Heart right ventricle (tissue), 16 donors: ENCODE data around the gene RAB22A. TPM values are rescaled to one million over a fixed set of nuclear protein-coding genes. Genes with fewer than 3 reads are reported as not detected.

Source experiments
- ATAC-seq, 8 donors: fragments of 200-7000 bp; cut with Tn5 transposase; one replicate each; pipeline ENCODE4 v1.9.1; 2020; ENCODE audit warnings: mild to moderate bottlenecking in 8 of 8, moderate library complexity in 8 of 8, moderate number of reproducible peaks in 1 of 8
- DNase-seq, 2 donors: peaks; one replicate each; pipeline ENCODE4 v3.0.0-alpha.2; 2020
- H3K27ac ChIP-seq, 10 donors: fragments of 200-600 bp; sonication (generic) in 2 of 10; one replicate each; pipeline versions ENCODE4 v1.5.0 to v1.8.0; 2020 to 2022; ENCODE audit warnings: mild to moderate bottlenecking in 3 of 10
- H3K27me3 ChIP-seq, 7 donors: fragments of 200-600 bp; one replicate each; pipeline ENCODE4 v1.8.0; 2021 to 2022; ENCODE audit warnings: mild to moderate bottlenecking in 2 of 7
- H3K36me3 ChIP-seq, 9 donors: fragments of 200-600 bp; sonication (generic) in 1 of 9; one replicate each; pipeline versions ENCODE4 v1.5.0 to v1.8.0; 2020 to 2022; ENCODE audit warnings: mild to moderate bottlenecking in 2 of 9
- H3K4me1 ChIP-seq, 9 donors: fragments of 200-600 bp; sonication (generic) in 1 of 9; one replicate each; pipeline versions ENCODE4 v1.5.0 to v1.8.0; 2020 to 2022; ENCODE audit warnings: mild to moderate bottlenecking in 4 of 9
- H3K4me3 ChIP-seq, 10 donors: fragments of 200-600 bp; sonication (generic) in 2 of 10; one replicate each; pipeline versions ENCODE4 v1.5.0 to v1.8.0; 2020 to 2022; ENCODE audit warnings: mild to moderate bottlenecking in 7 of 10, moderate library complexity in 2 of 10
- H3K9me3 ChIP-seq, 11 donors: fragments of 200-600 bp in 10 of 11; sonication (generic) in 2 of 11; one replicate each; pipeline versions ENCODE4 v1.5.0 to v1.8.0; 2013 to 2022; ENCODE audit warnings: mild to moderate bottlenecking in 2 of 11, control low read depth in 1 of 11, moderate library complexity in 1 of 11
- CTCF ChIP-seq, 9 donors: fragments of 200-600 bp; sonication (generic) in 2 of 9; IDR thresholded peaks; one replicate each; pipeline versions ENCODE4 v1.5.0 to v1.8.0; 2021 to 2022; ENCODE audit warnings: antibody characterized with exemption in 9 of 9, mild to moderate bottlenecking in 5 of 9, moderate library complexity in 1 of 9
- WGBS, 2 donors: extraction: QIAGEN DNeasy Blood & Tissue Kit; methylation state at CpG; one replicate each; pipeline ENCODE4 v1.1.7; 2013; ENCODE audit warnings: inconsistent platforms in 1 of 2; 5-methylcytosine and 5-hydroxymethylcytosine counted together
- intact Hi-C, 10 donors: fragments of 100-400 bp; cut with DNase I; formaldehyde crosslinking; loops; one replicate each; pipeline versions ENCODE4 v1.11.1 to v1.14.2; 2022
- polyA plus RNA-seq, 2 donors: library from polyadenylated mRNA; stranded (reverse); fragments of 200-250 nt; gene quantifications; one replicate each; pipeline ENCODE4 v1.2.3, GENCODE V29; 2013
- total RNA-seq, 10 donors: library from RNA; stranded (reverse); fragmentation: NEBNext Ultra II Directional in 3 of 10; extraction: Animal tissue kit (Norgen Biotek cat#: 25700) in 3 of 10; gene quantifications; one replicate each; pipeline versions ENCODE4 v1.2.1 to v1.2.4, GENCODE V29; 2021 to 2023
- donor health status: Arrhythmogenic right ventricular cardiomyopathy.
- donor health status: ischemic (EF 13 %, LVEDD 7.1; RV severe dilation, severe dysfunction).
- donor health status: healthy with polysubstance abuse.
- donor health status: DM: no; HTN: yes; CAD: no.
- donor health status: DM: no; HTN: no; CAD: no.
- donor health status: ischemic (EF 25% LVEDD 6.9; RV normal size, moderate dysfunction).
- donor health status: ischemic (EF 25% LVEDD 5.7; RV mildly dilated, moderate dysfunction).
- donor health status: healthy.
- donor health status: DM: yes; HTN: yes; CAD: no.
- donor health status: Ischemic cardiomyopathy.
- donor health status: ischemic (EF 35%, LVEDD 5.7; RV mildly dilated, moderate dysfunction).
- donor health status: nonischemic (EF 11% LVEDD 7.7; RV severe dilation, severe dysfunction).
- donor health status: DM: yes; HTN: yes; CAD: no.
- donor health status: PGD.
- donor health status: ischemic (EF 29% LVEDD 5.4; RV normal size, mild dysfunction).
- donor health status: nonischemic (EF 23%, LVEDD 6.1; RV moderate dilation, normal function).

RAB22A gene
- total and polyA plus RNA-seq, 12 donors: 4.2 to 8.5 (median 6.8) TPM

GRCh38 chr20:58296051-58296837 is 13.3 kb upstream of the RAB22A start:
- ATAC-seq (no peak), DNase-seq (no peak)
- H3K9me3 ChIP-seq: no peaks in the 10 kb centered on the region
- peaks cover 0 to 15% (median 0%) of the 10 kb centered on the region in 9 donors for H3K4me1 ChIP-seq
- TF ChIP-seq CTCF (IDR thresholded peaks at IDR 0.05): no peak
- H3K36me3 ChIP-seq: peaks cover 0 to 10% (median 0%) of the 10 kb centered on the region in 9 donors
- no peak overlapping the region for H3K4me3 ChIP-seq
- no peaks in the 10 kb centered on the region for H3K27me3 ChIP-seq
- 80 to 87% methylated on average over 7 of the region's 7 CpGs for WGBS, 2 donors
- intact Hi-C loops: no loop called here
- H3K27ac ChIP-seq: no peak overlapping the region

- intact Hi-C loops: no loop called here
- no peak for DNase-seq
- WGBS, 2 donors: 46 to 69% methylated on average over 2 of the region's 2 CpGs
- Histone ChIP-seq H3K27ac (no peak overlapping the region), H3K36me3 (peaks cover 0 to 18% (median 0%) of the 10 kb centered on the region in 9 donors), H3K9me3 (no peaks in the 10 kb centered on the region), H3K27me3 (no peaks in the 10 kb centered on the region), H3K4me3 (no peak overlapping the region), H3K4me1 (peaks cover 0 to 15% (median 0%) of the 10 kb centered on the region in 9 donors)
- ATAC-seq: no peak
- no peak for TF ChIP-seq CTCF (IDR thresholded peaks at IDR 0.05)
Measured at GRCh38 chr20:58297394-58297793, 12.1 kb upstream of the RAB22A start.

- 93% methylated on average over 5 of the region's 5 CpGs for WGBS, 2 donors
- H3K4me3 ChIP-seq: no peak overlapping the region
- no peak for ATAC-seq
- H3K27ac ChIP-seq: no peak overlapping the region
- intact Hi-C loops: no loop called here
- H3K9me3 ChIP-seq: no peaks in the 10 kb centered on the region
- no peaks in the 10 kb centered on the region for H3K27me3 ChIP-seq
- H3K4me1 ChIP-seq: no peaks in the 10 kb centered on the region
- DNase-seq: no peak
- peaks cover 0 to 18% (median 0%) of the 10 kb centered on the region in 9 donors for H3K36me3 ChIP-seq
- TF ChIP-seq CTCF (IDR thresholded peaks at IDR 0.05): no peak
Measured at GRCh38 chr20:58300321-58300720, 9.2 kb upstream of the RAB22A start.

- H3K9me3 ChIP-seq: no peaks in the 10 kb centered on the region
- H3K36me3 ChIP-seq: peaks cover 0 to 18% (median 0%) of the 10 kb centered on the region in 9 donors
- H3K27me3 ChIP-seq: no peaks in the 10 kb centered on the region
- TF ChIP-seq CTCF (IDR thresholded peaks at IDR 0.05): no peak
- WGBS, 2 donors: 87 to 89% methylated on average over 1 of the region's 1 CpG
- no peak overlapping the region for H3K27ac ChIP-seq
- ATAC-seq (no peak), DNase-seq (no peak)
- no peak overlapping the region for H3K4me3 ChIP-seq
- intact Hi-C loops: no loop called here
- peaks cover 0 to 26% (median 4%) of the 10 kb centered on the region in 9 donors for H3K4me1 ChIP-seq
Measured at GRCh38 chr20:58303547-58303946, 6.0 kb upstream of the RAB22A start.
